Natural killer cell treated with Interleukin-12 subunit alpha and Interleukin-12 subunit beta and Interleukin-15 and Interleukin-18, amount 100 ng/mL, for 72 hours (primary cell): ENCODE measurements around the gene MPG. TPM values are rescaled to one million over a fixed set of nuclear protein-coding genes. Genes with fewer than 3 reads are reported as not detected.
"Not testable (repeated sequence)": the region's sequence is repeated elsewhere in the genome, so short reads cannot be mapped to it uniquely, and the experiment has no call there.

Experiments
- ATAC-seq, 2 donors: fragments of 150-1000 bp; cut with Tn5 transposase in 1 of 2; sonication (Bioruptor Pico), chemical (Tn5 transposase) in 1 of 2; 2 replicates each; pipeline ENCODE4 v1.10.0; 2021
- DNase-seq: peaks from one replicate; pipeline ENCODE4 v3.0.0; 2022; ENCODE audit warnings: low spot score
- H3K27ac Mint-ChIP-seq, 2 donors: 1 replicate in 1 of 2; 2 replicates in 1 of 2; pipeline ENCODE4 v1.8.0; 2022; ENCODE audit warnings: mixed read lengths in 2 of 2, mild to moderate bottlenecking in 1 of 2, moderate library complexity in 1 of 2
- H3K27me3 Mint-ChIP-seq, 2 donors: 1 replicate in 1 of 2; 2 replicates in 1 of 2; pipeline ENCODE4 v1.8.0; 2022; ENCODE audit warnings: mixed read lengths in 2 of 2
- H3K36me3 Mint-ChIP-seq: one replicate; pipeline ENCODE4 v1.8.0; 2022; ENCODE audit warnings: mixed read lengths
- H3K4me1 Mint-ChIP-seq, 2 donors: 1 replicate in 1 of 2; 2 replicates in 1 of 2; pipeline ENCODE4 v1.8.0; 2022; ENCODE audit warnings: low read depth in 2 of 2, mixed read lengths in 2 of 2, mild to moderate bottlenecking in 1 of 2
- H3K4me3 Mint-ChIP-seq: one replicate; pipeline ENCODE4 v1.8.0; 2022; ENCODE audit warnings: mixed read lengths
- H3K9me3 Mint-ChIP-seq: 2 replicates; pipeline ENCODE4 v1.8.0; 2022; ENCODE audit warnings: mixed read lengths
- total RNA-seq, 2 donors: library from RNA; stranded (reverse); gene quantifications; one replicate each; pipeline ENCODE4 v1.2.3, GENCODE V29; 2022

MPG gene
- total RNA-seq, 2 donors from 2014 or later, result 39.9 to 43.8 TPM

GRCh38 chr16:112153-112840 lies 34.3 kb downstream of the MPG start:
- no peak overlapping the region for H3K4me3 Mint-ChIP-seq
- DNase-seq (no peak), ATAC-seq (peak in 1 of 2 donors; percentile 41)
- H3K9me3 Mint-ChIP-seq, result no peaks in the 10 kb centered on the region
- no peaks in the 10 kb centered on the region for H3K27me3 Mint-ChIP-seq
- no peak overlapping the region for H3K27ac Mint-ChIP-seq
- H3K36me3 Mint-ChIP-seq, result no peaks in the 10 kb centered on the region
- peaks cover 0 to 19% of the 10 kb centered on the region in 2 donors for H3K4me1 Mint-ChIP-seq

GRCh38 chr16:114327-114726 lies 36.3 kb downstream of the MPG start:
- ATAC-seq, result no peak
- Mint-ChIP-seq H3K36me3 (no peaks in the 10 kb centered on the region), H3K9me3 (no peaks in the 10 kb centered on the region), H3K4me3 (no peak overlapping the region), H3K27me3 (no peaks in the 10 kb centered on the region), H3K27ac (no peak overlapping the region), H3K4me1 (peaks cover 0 to 21% of the 10 kb centered on the region in 2 donors)
- DNase-seq, result no peak

GRCh38 chr16:116015-116414 lies 38.0 kb downstream of the MPG start:
- ATAC-seq (no peak), DNase-seq (peak; percentile 25)
- Mint-ChIP-seq H3K27me3 (no peaks in the 10 kb centered on the region), H3K9me3 (no peaks in the 10 kb centered on the region), H3K4me3 (no peak overlapping the region), H3K36me3 (no peaks in the 10 kb centered on the region), H3K4me1 (peaks cover 0 to 25% of the 10 kb centered on the region in 2 donors), H3K27ac (no peak overlapping the region)

- no peaks in the 10 kb centered on the region for H3K9me3 Mint-ChIP-seq
- no peak overlapping the region for H3K4me3 Mint-ChIP-seq
- ATAC-seq (peak; percentile 65 to 73), DNase-seq (peak; percentile 65)
- H3K4me1 Mint-ChIP-seq, result peaks cover under 1 to 24% of the 10 kb centered on the region in 2 donors
- H3K27ac Mint-ChIP-seq, result no peak overlapping the region
- H3K27me3 Mint-ChIP-seq, result no peaks in the 10 kb centered on the region
- H3K36me3 Mint-ChIP-seq, result no peaks in the 10 kb centered on the region
These were observed 39.6 kb downstream of the MPG start for GRCh38 chr16:117379-118365.

- H3K27me3 Mint-ChIP-seq, result no peaks in the 10 kb centered on the region
- no peaks in the 10 kb centered on the region for H3K36me3 Mint-ChIP-seq
- H3K4me3 Mint-ChIP-seq, result no peak overlapping the region
- ATAC-seq, result no peak
- DNase-seq, result no peak
- H3K9me3 Mint-ChIP-seq, result no peaks in the 10 kb centered on the region
- H3K27ac Mint-ChIP-seq, result no peak overlapping the region
- peaks cover 11 to 24% of the 10 kb centered on the region in 2 donors for H3K4me1 Mint-ChIP-seq
These were observed 40.8 kb downstream of the MPG start for GRCh38 chr16:118857-119256.

GRCh38 chr16:119295-119694 lies 41.3 kb downstream of the MPG start:
- DNase-seq, result no peak
- Mint-ChIP-seq H3K36me3 (no peaks in the 10 kb centered on the region), H3K4me1 (peaks cover 15 to 26% of the 10 kb centered on the region in 2 donors), H3K27me3 (no peaks in the 10 kb centered on the region), H3K4me3 (no peak overlapping the region), H3K9me3 (no peaks in the 10 kb centered on the region), H3K27ac (no peak overlapping the region)
- no peak for ATAC-seq

- ATAC-seq (no peak), DNase-seq (no peak)
- H3K27ac Mint-ChIP-seq, result no peak overlapping the region
- H3K9me3 Mint-ChIP-seq, result no peaks in the 10 kb centered on the region
- H3K4me3 Mint-ChIP-seq, result no peak overlapping the region
- H3K4me1 Mint-ChIP-seq, result peaks cover 17 to 28% of the 10 kb centered on the region in 2 donors
- H3K36me3 Mint-ChIP-seq, result no peaks in the 10 kb centered on the region
- H3K27me3 Mint-ChIP-seq, result no peaks in the 10 kb centered on the region
These were observed 41.9 kb downstream of the MPG start for GRCh38 chr16:119835-120491.

- no peaks in the 10 kb centered on the region for H3K9me3 Mint-ChIP-seq
- no peaks in the 10 kb centered on the region for H3K36me3 Mint-ChIP-seq
- no peak overlapping the region for H3K27ac Mint-ChIP-seq
- DNase-seq (no peak), ATAC-seq (no peak)
- H3K27me3 Mint-ChIP-seq, result no peaks in the 10 kb centered on the region
- no peak overlapping the region for H3K4me3 Mint-ChIP-seq
- peaks cover 22 to 35% of the 10 kb centered on the region in 2 donors for H3K4me1 Mint-ChIP-seq
These were observed 42.7 kb downstream of the MPG start for GRCh38 chr16:120756-121155.

- Mint-ChIP-seq H3K27me3 (no peaks in the 10 kb centered on the region), H3K36me3 (no peaks in the 10 kb centered on the region), H3K4me3 (no peak overlapping the region), H3K27ac (peak overlapping the region; percentile 69 to 89), H3K9me3 (no peaks in the 10 kb centered on the region), H3K4me1 (peaks cover 24 to 36% of the 10 kb centered on the region in 2 donors)
- ATAC-seq (no peak), DNase-seq (no peak)
These were observed 44.3 kb downstream of the MPG start for GRCh38 chr16:122361-122760.

GRCh38 chr16:123558-124350 lies 45.7 kb downstream of the MPG start:
- not testable (repeated sequence) for DNase-seq
- H3K27ac Mint-ChIP-seq, result peak overlapping the region; percentile 69 to 89

GRCh38 chr16:125011-125410 lies 47.0 kb downstream of the MPG start:
- Mint-ChIP-seq H3K27ac (peak overlapping the region; percentile 37 to 67), H3K27me3 (no peaks in the 10 kb centered on the region), H3K4me1 (peaks cover 35 to 40% of the 10 kb centered on the region in 2 donors), H3K4me3 (no peak overlapping the region), H3K9me3 (no peaks in the 10 kb centered on the region), H3K36me3 (no peaks in the 10 kb centered on the region)
- no peak for ATAC-seq
- DNase-seq, result no peak

More at GRCh38 chr16:123558-124350, 45.7 kb downstream of the MPG start:
- peak in 1 of 2 donors; percentile 49 for ATAC-seq
- not testable (repeated sequence) for H3K9me3 Mint-ChIP-seq, H3K27me3 Mint-ChIP-seq, H3K36me3 Mint-ChIP-seq, H3K4me3 Mint-ChIP-seq
- H3K4me1 Mint-ChIP-seq, result peaks cover 24 to 31% of the 10 kb centered on the region in 2 donors

- Mint-ChIP-seq H3K9me3 (no peaks in the 10 kb centered on the region), H3K4me3 (no peak overlapping the region), H3K4me1 (peaks cover 32 to 38% of the 10 kb centered on the region in 2 donors), H3K27me3 (no peaks in the 10 kb centered on the region), H3K36me3 (no peaks in the 10 kb centered on the region), H3K27ac (peak overlapping the region; percentile 21 to 54)
- peak in 1 of 2 donors; percentile 48 for ATAC-seq
- DNase-seq, result no peak
These were observed 51.0 kb downstream of the MPG start for GRCh38 chr16:129075-129474.
